LoVo (cell line): ENCODE data around the gene CPXM2.

Source experiments
- DNase-seq: peaks from one replicate; pipeline ENCODE4 v3.0.0-alpha.2; 2016; ENCODE audit warnings: low spot score

Gene CPXM2

DNA sequence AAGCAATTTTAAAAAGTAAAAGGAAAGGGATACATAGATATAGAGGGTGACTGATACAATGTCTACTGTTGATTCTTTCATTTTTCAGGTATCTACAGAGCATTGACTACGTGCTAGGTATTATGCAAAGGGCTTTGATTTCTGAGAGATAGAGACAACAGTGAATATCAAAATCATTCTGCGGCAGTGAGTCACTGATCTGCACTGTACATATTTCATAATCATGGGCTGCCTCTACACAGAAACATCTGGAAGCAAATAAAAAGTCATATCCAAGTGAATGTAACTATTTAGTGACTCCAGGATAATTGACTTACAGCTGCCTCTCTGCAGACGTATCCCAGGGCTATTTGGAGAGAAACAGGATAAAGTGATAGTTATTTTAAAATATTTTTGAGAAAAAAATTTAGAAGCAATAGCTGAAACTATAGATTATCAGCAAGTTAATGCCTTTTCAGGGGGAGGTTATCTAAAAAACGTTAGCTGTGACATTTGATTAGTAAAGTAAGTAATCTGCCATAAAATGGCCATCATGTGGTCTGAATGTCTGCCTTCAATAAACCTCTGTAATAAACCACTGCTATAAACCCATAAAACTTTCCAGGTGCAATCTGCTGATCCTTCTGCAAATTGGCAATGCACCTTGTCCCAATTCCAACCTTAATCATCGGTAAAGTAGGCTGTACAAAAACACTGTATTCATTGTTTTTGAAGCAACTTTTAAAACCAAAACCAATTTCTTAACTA, 43.7 kb downstream of the CPXM2 start:
- DNase-seq = peak; percentile 64

DNA sequence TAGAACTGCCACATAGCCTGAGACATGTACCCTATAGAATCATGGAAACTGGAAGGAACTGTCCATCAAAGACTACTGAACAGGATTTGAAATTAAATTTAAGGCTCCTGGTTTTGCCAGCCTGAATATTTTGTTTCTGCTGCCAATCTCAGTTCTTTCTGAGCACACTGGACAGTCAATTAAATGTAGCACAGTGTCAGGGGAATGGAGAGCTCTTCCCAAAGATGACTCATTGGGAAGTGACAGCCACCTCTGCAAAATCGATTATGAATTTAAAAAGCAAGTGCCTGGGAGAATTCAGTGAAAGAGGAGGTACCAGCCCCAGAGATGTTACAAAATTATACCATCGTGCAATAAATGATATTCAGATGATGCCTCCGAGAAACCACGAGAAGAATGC, 47.8 kb downstream of the CPXM2 start:
- no peak for DNase-seq

DNA sequence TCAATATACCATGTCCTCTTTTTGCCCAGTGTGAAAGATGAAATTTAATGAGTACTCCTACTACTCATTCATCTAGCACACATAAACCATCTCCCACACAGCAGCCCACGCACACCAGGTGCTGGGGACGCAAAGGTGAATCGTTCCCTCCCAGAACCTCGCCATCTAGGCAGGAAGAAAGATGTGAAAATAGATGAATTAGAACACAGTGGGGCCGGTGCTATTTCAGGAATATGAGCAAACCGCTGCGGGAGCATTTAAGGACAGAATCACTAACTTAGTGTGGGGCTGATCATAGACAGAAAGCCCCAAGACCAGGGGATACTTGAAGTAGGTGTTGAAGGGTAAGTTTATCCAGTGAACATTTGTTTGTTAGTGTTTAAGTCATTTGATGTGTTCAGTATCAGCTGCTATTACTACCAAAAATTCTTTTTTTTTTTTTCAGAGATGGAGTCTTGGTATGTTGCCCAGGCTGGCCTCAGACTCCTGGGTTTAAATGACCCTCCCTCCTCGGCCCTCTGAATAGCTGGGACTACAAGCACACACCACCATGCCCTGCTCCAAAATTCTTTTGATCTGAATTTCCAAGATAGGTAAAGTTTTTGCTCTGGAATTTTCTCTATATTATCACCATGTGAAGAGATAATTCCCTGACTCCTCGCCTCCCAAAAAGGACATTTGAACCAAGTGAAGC, 48.8 kb downstream of the CPXM2 start:
- no peak for DNase-seq

DNA sequence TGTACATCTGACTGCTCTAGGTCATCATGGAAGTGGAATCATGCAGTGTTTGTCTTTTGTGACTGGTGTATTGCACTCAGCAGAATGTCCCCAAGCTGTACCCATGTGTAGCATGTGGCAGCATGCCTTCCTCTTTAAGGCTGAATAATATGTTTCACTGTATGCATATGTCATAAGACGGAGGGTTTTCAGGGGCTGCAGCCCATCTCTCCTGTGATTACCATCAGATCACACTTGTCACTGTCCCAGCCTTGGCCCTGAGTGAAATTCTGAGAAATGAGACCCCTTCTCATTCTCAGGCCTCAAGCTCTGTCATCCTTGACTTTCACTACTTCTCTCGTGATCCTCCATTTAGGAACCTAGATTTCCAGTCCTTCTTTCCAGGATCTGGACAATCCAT, 50.0 kb downstream of the CPXM2 start:
- no peak for DNase-seq

DNA sequence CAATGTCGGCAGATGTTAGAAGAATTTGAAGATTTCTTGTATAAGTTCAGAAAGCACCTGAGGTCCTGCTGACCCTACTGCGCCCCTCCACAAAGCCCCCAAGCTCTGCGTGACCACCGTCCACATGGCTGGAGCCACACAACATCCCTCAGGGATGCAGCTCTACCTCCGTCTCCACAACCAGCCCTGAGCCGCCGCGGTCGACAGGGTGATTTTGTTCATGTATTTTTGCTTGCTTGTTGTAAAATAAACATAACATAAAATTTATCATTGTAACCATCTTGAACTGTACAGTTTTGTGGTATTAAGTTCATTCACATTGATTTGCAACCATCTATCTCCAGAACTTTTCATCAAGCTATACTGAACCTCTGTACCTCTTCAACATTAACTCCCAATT, 50.5 kb downstream of the CPXM2 start:
- DNase-seq = no peak

DNA sequence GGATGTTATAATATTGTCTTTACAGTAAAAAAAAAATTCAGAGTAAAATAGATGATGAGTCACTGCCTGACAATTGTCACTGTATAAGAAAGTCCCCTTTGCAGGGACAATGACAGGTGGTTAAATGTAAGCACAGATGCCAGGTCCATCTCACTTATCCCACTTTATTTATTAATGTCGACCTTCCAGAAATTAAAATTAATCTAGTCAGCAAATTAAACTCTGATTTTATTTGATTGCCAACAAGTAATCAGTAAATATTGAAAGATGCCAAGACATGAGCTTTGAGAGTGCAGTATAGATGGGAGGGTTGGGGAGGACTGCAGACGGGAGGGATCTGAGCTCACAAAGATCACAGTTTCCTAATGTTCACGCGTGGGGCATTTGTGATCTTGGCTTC, 50.9 kb downstream of the CPXM2 start:
- DNase-seq = no peak

DNA sequence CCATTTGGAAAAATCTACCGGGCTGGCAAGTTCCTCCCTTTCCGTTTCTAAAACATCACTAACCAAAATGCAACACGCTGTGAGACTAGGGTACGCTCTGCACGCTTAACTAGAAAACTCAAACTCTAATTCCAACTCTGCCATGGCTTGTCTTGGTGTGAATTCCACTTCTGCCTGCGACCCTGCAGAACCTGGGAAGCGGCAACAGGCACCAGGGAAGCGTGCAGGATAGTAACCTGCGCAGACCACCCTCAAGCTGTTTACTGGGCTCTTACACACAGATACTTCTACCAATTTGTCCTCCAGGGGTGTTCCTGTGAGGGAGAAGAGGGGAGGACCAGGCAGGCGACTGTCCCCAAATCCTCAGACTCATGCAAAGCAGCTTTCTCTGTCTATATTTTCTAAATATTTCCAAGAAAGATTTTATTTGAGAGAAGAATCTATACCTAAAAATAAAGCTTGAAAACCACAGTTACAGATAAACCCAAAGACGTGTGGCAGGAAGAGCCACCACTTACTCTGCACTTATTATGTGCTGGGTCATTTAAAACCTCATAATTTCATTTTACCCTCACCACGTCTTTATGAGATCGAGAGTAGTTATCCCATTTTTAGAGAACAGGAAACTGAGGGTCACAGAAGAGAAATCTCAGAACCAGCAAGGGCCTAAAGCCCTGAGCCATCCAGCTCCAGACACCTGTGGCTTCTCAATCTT, 52.9 kb downstream of the CPXM2 start:
- no peak for DNase-seq

DNA sequence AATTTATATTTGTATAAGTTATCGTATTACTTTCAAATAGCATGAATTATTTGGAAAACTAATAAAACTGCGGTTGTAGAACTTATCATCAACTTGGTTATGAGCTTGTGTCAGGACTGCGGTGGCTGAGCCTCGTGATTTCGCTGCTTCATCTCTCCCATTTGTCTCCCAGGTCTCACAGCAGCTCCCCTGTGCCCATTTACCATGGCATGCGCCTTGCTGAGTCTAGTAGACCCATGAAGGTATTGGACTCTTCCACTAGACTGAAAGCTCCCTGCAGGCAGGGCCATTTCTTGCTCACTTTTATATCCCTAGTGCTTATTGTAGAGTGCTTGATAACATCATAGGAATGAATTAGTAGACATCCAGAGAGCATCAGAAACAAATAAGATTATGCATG, 53.9 kb downstream of the CPXM2 start:
- DNase-seq = no peak

DNA sequence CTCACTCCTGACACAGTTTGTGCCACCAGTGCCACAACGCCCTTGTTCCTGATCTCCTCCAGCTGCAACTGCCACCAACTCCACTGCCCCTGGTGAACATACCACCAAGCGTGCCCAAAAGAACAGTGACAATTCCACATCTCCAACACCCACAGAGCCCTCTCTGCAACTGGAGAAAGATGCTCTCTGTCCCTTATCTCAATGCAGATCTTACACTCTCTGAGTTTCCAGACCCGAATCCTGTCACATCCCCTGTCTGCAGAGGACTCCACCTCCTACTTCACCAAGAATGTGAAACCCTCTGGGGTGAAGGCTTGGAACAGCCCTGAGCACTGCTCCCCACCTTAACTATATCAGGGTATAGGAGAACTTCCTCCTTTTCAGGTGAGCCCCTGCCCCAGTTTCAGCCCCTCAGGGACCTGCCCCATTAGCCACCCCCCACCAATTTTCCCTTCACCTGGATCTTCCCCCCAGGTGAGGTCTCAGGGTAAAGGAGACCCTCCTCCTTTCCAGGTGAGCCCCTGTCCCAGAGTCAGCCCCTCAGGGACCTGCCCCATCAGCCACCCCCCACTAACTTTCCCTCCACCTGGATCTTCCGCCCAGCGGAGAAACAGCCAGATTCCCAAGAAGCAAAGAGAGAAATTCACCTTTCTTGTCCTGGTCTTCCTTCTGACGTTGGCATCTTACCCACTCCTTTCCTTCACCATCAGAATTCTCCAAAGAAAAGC, 55.0 kb downstream of the CPXM2 start:
- no peak for DNase-seq

DNA sequence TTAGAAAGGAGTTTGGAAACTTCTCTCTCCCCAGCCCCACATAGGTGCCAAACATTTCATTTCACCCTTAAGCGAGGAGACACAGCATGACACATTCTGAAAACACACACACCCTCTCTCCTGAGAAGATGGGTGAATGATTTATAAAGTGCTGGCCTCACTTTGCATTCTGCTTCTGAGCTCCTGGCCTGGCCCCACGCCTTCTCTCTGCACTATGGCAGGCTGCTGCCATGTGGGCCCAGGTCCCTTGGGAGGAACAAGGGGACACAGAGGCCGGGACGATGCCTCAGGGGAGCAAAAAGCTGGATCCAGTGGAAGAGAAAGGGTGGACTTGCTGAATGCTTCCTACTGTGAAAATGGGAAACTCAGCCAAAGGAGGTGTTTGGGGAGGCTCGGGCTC, 56.0 kb downstream of the CPXM2 start:
- no peak for DNase-seq

DNA sequence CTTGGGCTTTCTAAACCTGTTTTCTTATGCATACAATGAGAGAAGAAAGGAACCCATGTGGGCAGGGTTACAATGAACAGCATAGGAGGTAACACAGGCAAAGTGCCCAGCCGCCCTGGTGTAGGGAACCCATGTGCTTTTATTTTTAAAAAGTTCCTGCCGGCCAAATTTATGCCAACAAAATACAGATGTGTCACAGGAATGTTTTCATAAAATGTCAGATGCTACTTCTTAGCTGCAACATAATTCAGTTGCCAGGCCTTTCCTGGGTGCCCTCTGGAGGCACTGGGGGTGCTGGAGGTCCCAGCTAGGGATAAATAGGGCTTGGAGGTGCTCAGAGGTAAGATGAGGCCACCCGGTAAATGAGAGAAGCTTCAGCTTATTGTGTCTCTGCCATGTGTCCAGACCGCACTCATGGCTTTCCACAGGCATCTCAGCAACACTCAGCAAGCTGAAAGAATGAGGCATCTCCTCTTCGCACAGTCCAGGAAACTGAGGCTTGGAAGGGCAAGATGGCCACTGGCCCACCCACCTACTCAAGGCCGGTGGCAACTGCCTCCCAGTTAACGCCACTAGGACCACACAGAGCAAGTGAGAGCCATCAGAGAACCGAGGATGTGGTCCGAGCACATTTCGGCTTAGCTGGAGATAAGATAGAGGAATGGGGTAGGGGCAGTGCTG, 58.3 kb downstream of the CPXM2 start:
- DNase-seq = no peak

DNA sequence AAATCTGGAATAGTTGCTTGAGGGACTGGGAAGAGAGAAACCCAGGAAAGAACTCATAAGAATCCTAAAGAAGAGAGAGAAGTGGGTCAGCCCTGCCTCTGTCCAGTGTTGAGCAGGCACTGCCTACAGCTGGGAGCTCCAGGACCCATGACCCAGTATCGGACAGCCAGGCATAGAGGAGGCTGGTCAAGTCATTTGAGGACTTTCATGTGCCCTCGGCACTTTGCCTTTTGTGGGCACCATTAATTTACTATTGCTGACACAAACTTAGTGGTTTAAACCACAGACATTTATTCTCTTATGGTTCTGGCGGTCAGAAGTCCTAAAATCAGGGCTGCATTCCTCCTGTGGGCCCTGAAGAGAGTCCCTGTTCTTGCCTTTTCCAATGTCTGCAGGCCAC, 60.3 kb downstream of the CPXM2 start:
- DNase-seq = no peak

DNA sequence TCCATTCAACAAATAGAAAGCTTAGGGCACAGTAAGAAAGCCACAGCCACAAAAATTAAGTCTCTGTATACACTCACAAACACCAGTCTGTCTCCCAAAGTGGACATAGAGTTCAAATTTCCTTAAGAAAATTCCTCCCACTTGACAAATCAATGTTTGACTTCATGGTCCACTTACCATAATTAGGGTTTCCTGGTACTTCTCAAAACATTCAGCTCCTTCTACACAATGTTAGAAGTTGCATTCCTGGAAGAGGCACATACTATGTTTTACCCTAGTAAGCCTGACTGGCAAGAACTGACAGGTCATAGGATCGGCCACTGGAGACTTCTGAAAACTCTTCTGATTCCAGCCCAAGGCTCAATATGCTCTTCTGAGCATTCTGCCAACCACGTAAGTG, 70.5 kb downstream of the CPXM2 start:
- no peak for DNase-seq

DNA sequence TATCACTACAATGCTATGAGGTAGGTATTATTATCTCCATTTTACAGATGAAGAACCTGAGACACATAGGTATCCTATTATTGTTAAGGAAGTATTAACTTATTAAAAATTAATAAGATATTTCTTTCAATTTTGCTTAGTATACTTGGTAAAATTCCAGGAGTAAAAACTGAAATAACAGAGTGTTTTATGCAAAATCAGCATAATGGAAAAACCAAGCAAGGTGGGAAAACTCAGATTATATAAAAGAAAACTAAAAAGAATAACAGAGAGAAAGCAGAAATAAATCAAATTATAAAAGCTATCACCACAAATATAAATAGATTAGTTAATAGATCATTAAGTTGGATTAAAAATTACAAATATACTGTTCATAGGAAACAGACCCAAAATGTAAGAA, 82.0 kb downstream of the CPXM2 start:
- no peak for DNase-seq

DNA sequence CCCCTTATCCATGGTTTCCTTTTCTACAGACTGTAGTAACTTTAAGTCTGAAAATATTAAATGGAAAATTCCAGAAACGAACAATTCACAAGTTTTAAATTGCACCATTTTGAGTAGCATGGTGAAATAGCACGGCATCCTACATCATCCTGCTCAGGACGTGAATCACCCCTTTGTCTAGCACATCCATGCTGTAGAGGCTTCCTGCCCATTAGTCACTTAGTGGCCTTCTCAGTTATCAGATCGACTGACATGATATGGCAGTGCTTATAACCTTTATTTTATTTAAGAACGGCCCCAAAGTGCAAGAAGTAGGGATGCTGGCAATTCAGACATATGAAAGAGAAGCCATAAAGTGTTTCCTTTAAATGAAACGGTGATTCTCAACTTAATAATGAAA, 82.7 kb downstream of the CPXM2 start:
- DNase-seq = no peak

DNA sequence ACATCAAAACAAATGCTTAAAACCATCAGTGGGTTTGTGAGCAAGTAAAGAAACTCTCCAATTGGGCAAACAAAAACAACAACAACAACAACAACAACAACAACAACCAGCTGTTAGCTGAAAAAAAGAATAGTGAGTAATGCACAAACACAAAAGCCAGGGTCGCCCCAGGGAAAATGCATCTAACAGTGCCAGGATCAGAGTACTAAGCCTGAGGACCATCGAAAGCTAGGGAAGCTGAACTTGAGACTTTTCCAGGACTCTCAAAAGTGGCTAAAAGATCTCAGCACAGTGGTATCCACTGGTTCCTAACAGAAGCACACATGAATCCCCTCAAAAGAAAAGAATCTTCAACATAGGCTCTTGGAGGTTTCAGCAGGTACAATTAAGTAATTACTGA, 83.3 kb downstream of the CPXM2 start:
- no peak for DNase-seq

DNA sequence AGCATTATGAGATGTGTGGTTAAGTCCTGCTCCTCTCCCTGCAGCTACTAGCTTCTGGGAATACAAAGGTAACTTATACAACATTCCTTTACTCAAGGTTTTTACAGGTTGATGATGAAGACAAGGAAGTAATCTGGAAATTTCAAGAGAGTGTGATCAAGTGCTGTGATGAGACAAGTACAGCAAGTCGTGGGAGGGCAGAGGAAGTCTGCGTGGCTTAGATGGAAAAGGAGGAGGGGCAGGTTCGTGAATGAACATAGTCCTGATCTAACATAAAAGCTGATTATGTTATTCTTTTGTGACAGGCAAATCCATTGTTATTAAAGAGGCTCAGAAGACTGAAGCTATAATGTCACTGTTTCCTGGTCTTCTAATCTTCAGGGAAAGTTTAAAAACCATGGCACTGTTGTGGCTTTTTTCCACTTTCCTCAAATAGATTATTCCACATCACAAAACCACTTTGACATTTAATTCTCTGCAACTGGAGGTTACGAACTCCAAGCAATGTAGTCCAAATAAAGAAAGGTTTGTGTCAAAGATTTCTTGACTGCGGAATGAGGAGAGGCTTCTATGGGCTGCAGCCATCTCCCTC, 84.1 kb downstream of the CPXM2 start:
- no peak for DNase-seq

DNA sequence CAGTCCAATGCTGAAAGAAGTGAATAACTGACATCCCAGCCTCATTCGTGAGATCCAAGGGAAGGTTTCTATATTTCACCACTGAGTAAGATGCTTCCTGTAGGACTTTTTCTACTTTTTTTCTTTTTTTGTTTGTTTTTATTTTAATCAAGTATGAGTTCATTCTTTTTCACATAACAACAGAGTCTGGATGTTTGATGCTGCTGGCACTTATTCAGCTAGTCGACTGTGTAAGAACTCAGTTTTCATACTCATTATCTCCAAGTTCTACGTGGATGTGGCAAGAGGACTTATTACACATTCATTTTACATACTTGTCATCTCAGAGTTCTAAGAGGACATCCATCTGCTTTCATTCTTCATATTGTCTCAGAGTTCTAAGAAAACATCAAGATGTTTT, 86.9 kb downstream of the CPXM2 start:
- DNase-seq = no peak

DNA sequence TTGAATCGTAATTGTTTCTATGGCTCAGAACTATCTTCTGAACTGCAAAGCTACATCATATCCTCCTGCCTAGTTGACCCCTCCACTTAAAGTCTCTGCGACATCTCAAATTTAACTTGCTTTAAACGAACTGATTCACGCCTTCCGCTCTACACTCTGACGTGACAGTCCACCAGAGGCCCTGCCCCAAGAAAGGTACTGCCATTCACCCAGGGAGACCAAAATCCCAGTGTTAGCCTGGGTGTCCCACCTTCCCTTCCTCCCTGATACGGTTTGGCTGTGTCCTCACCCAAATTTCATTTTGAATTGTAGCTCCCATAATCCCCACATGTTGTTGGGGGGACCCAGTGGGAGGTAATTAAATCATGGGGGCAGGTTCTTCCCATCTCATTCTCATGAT, 90.8 kb downstream of the CPXM2 start:
- DNase-seq = no peak

DNA sequence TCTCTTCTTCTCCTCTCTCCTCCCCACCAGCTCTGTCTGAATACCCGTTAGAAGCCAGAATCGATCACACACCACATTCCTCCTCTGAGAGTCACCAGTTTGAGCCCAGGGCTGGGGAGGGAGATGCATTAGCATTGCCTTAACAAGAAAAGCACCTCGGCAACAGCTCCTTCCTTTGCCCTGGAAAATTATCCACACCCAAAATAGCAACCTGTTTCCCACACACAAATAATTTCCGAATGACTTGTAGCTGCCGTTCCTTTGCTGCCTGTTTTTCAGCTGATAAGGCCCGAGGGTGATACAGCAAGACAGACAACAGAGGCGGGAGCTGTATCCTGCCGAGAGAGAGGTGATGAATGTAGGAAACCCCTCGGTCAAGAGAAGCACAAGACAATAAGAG, 91.3 kb downstream of the CPXM2 start:
- no peak for DNase-seq

DNA sequence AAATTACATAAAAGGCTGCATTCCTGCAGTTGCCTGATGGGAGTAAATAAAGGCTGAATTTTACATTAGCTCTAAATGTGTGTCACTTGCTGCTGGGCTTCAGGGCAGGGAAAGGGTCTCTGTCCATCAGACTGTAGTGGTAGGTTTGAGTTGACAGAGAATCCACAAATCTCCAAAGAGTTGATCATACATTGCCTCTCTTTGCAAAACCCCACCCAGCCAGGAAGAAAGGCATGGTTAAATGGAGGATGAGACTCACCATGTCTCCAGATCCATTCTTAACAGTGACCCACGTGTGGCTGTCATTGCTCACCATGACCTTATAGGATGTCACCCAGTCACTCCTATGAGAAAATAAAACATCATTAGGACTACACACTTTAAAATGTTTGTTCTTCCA, 92.8 kb downstream of the CPXM2 start:
- no peak for DNase-seq

DNA sequence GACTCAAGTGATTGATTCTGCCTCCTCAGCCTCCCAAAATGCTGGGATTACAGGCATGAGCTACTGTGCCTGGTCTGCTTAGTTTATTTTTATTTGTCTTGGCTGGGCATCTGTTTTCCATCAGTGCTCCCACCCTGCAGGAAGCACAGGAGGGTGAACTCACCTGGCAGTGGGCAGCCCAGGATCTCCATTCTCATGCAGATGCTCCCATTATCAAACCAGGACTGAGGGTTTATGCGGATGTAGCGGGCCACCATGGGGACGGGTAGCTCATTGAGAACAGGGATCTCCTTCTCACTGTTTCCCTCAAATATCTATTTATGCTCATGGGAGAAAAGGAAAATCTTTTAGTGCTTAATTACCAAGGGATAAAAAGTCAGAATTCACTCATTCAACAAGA, 93.8 kb downstream of the CPXM2 start:
- DNase-seq = no peak
